Activated naive CD8-positive, alpha-beta T cell treated with anti-CD3 and anti-CD28 coated beads, Interleukin-2, amount 10 ng/mL, durations not matched to agents 7 days and 5 days (primary cell): ENCODE measurements around the gene ADPRS. TPM values are rescaled to one million over a fixed set of nuclear protein-coding genes. Genes with fewer than 3 reads are reported as not detected.

Experiments
- ATAC-seq: fragments of 150-1000 bp; cut with Tn5 transposase; one replicate; pipeline ENCODE4 v1.10.0; 2021; ENCODE audit warnings: low read depth, moderate library complexity
- POLR2A ChIA-PET: fragments of 350-600 bp; sonication (Branson Sonifier 250); formaldehyde crosslinking; loops from one replicate; lab custom pipeline; 2021; ENCODE audit warnings: antibody characterized with exemption; lab: Charles Lee
- DNase-seq: peaks from one replicate; pipeline ENCODE4 v3.0.0; 2021
- H3K27ac Mint-ChIP-seq: one replicate; pipeline ENCODE4 v1.8.0; 2022; ENCODE audit warnings: mild to moderate bottlenecking, mixed read lengths
- H3K27me3 Mint-ChIP-seq: one replicate; pipeline ENCODE4 v1.8.0; 2022; ENCODE audit warnings: mild to moderate bottlenecking, moderate library complexity, mixed read lengths
- H3K36me3 Mint-ChIP-seq: one replicate; pipeline ENCODE4 v1.8.0; 2021; ENCODE audit warnings: mild to moderate bottlenecking, mixed read lengths
- H3K4me1 Mint-ChIP-seq: one replicate; pipeline ENCODE4 v1.8.0; 2021; ENCODE audit warnings: mixed read lengths
- H3K4me3 Mint-ChIP-seq: one replicate; pipeline ENCODE4 v1.8.0; 2022; ENCODE audit warnings: mild to moderate bottlenecking, moderate library complexity, mixed read lengths
- H3K9me3 Mint-ChIP-seq: one replicate; pipeline ENCODE4 v1.8.0; 2021; ENCODE audit warnings: mixed read lengths
- total RNA-seq, 2 experiments: library from RNA; stranded (reverse); gene quantifications; one replicate each; pipeline ENCODE4 v1.2.3, GENCODE V29; 2021

Gene ADPRS
- total RNA-seq: 10 to 100 TPM; 30.7 to 32.7 TPM

GRCh38 chr1:36088577-36089392 is at the start of gene ADPRS:
Gene ADPRS (plus strand): TSS chr1:36088892. CDS start chr1:36088905, 13 bp downstream.
- H3K9me3 Mint-ChIP-seq: no peaks in the 10 kb centered on the region
- peak; percentile 88 for ATAC-seq

GRCh38 chr1:36040238-36040637 is 48.5 kb upstream of the ADPRS start:
- Mint-ChIP-seq H3K27ac (no peak overlapping the region), H3K27me3 (no peaks in the 10 kb centered on the region), H3K9me3 (no peaks in the 10 kb centered on the region), H3K36me3 (peaks cover 17% of the 10 kb centered on the region), H3K4me3 (no peak overlapping the region), H3K4me1 (no peaks in the 10 kb centered on the region)
- DNase-seq: no peak
- POLR2A ChIA-PET: no interaction called here
- ATAC-seq: no peak

More at GRCh38 chr1:36088577-36089392, at the start of gene ADPRS:
- Mint-ChIP-seq H3K27ac (peak within 1 kb of the TSS; percentile 86), H3K4me3 (peak within 1 kb of the TSS; percentile 87), H3K4me1 (peaks cover 10% of the 10 kb centered on the region), H3K27me3 (peaks cover 12% of the 10 kb centered on the region), H3K36me3 (peaks cover 10% of the 10 kb centered on the region)
- POLR2A ChIA-PET: no interaction called here
- DNase-seq: peak; percentile 94

- peaks cover 35% of the 10 kb centered on the region for H3K36me3 Mint-ChIP-seq
- ATAC-seq: no peak
- no peak overlapping the region for H3K27ac Mint-ChIP-seq
- H3K27me3 Mint-ChIP-seq: no peaks in the 10 kb centered on the region
- H3K9me3 Mint-ChIP-seq: no peaks in the 10 kb centered on the region
- POLR2A ChIA-PET: no interaction called here
- H3K4me3 Mint-ChIP-seq: no peak overlapping the region
- H3K4me1 Mint-ChIP-seq: peaks cover 1% of the 10 kb centered on the region
- no peak for DNase-seq
These were observed 36.9 kb upstream of the ADPRS start for GRCh38 chr1:36051821-36052220.

DNA sequence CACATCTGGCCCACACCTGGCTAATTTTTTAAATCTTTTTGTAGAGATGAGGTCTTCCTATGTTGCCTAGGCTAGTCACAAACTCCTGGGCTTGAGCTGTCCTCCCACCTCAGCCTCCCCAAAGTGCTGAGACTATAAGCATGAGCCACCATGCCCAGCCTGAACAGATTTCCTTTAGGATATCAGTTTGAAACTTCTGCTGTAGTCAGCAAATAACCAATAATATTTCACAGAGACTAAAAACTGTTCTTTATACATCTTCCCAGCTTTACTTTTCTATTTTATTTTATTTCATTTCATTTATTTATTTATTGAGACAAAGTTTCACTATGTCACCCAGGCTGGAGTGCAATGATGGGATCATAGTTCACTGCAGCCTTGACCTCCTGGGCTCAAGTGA is 34.7 kb upstream of the ADPRS start:
- H3K36me3 Mint-ChIP-seq: peaks cover 15% of the 10 kb centered on the region
- peaks cover 1% of the 10 kb centered on the region for H3K4me1 Mint-ChIP-seq
- DNase-seq: no peak
- H3K27me3 Mint-ChIP-seq: no peaks in the 10 kb centered on the region
- POLR2A ChIA-PET: no interaction called here
- H3K9me3 Mint-ChIP-seq: no peaks in the 10 kb centered on the region
- no peak overlapping the region for H3K27ac Mint-ChIP-seq
- no peak for ATAC-seq
- no peak overlapping the region for H3K4me3 Mint-ChIP-seq

DNA sequence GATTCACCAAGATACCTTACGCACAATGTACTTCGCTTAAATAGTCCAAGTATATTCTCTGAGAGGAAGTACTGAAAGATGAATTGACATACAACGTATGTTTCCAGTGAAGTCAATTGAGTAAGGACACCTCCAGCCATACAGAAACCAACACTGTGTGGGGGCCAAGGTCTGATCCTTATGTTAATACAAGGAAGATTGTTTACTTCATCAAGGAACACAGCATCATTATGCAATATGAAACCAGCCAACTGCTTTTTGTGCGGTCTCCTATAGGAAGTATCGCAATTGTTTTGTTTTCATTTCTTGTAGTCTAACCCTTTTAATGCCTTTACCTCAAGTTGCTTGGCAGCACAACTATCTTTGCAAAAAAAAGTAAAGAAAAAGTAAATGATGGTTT is 33.0 kb upstream of the ADPRS start:
- POLR2A ChIA-PET: no interaction called here
- peaks cover 1% of the 10 kb centered on the region for H3K4me1 Mint-ChIP-seq

DNA sequence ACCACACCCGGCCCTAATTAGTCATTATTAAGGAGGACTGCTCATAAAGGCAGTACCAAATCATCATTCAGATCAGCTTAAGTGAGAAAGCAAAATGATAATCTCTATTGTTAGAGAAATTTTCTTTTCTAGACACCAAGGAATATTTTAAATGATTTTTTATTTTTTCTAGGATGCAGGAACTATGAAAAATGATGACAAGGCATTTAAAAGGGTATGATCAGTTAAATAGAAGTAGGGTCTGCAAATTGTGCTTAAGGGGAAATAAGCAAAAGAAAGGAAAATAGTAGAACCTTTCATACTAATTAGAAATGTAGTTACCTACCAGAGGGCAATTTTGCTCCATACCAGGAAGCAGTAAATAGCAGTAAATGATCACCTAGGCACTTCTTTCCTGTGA is 26.4 kb upstream of the ADPRS start:
- peaks cover 2% of the 10 kb centered on the region for H3K36me3 Mint-ChIP-seq
- no peaks in the 10 kb centered on the region for H3K27me3 Mint-ChIP-seq
- H3K9me3 Mint-ChIP-seq: no peaks in the 10 kb centered on the region
- POLR2A ChIA-PET: no interaction called here
- no peaks in the 10 kb centered on the region for H3K4me1 Mint-ChIP-seq
- no peak overlapping the region for H3K4me3 Mint-ChIP-seq
- DNase-seq: no peak
- no peak overlapping the region for H3K27ac Mint-ChIP-seq
- ATAC-seq: no peak

More for the DNA sequence above, 33.0 kb upstream of the ADPRS start:
- Mint-ChIP-seq H3K27me3 (no peaks in the 10 kb centered on the region), H3K36me3 (peaks cover 10% of the 10 kb centered on the region), H3K9me3 (no peaks in the 10 kb centered on the region), H3K4me3 (no peak overlapping the region), H3K27ac (no peak overlapping the region)
- DNase-seq (no peak), ATAC-seq (no peak)

DNA sequence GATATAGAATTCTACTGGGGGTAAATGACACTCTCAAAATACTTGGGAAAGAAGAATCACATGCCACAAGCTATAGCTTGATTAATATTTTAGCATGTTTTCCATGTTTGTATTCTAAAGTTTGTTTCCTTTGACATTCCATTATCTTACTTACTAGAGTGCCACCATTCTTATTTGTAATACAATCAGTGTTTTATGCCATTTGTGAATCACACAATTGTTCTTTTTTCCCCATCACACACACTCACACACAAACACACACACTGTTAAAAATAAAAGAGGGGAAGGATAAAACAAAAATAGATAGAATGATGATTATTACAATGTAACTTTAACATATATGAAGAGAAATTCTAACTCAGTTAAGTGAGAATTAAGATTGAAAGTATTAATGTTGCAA is 20.8 kb upstream of the ADPRS start:
- Mint-ChIP-seq H3K27ac (no peak overlapping the region), H3K4me3 (no peak overlapping the region), H3K9me3 (peaks cover 2% of the 10 kb centered on the region), H3K36me3 (peaks cover 2% of the 10 kb centered on the region), H3K27me3 (no peaks in the 10 kb centered on the region), H3K4me1 (no peaks in the 10 kb centered on the region)
- DNase-seq (no peak), ATAC-seq (no peak)
- POLR2A ChIA-PET: no interaction called here

GRCh38 chr1:36068866-36069265 is 19.8 kb upstream of the ADPRS start:
- Mint-ChIP-seq H3K27ac (no peak overlapping the region), H3K27me3 (no peaks in the 10 kb centered on the region), H3K4me1 (no peaks in the 10 kb centered on the region), H3K36me3 (peaks cover 2% of the 10 kb centered on the region), H3K4me3 (no peak overlapping the region), H3K9me3 (peaks cover 2% of the 10 kb centered on the region)
- ATAC-seq (no peak), DNase-seq (no peak)
- POLR2A ChIA-PET: no interaction called here

DNA sequence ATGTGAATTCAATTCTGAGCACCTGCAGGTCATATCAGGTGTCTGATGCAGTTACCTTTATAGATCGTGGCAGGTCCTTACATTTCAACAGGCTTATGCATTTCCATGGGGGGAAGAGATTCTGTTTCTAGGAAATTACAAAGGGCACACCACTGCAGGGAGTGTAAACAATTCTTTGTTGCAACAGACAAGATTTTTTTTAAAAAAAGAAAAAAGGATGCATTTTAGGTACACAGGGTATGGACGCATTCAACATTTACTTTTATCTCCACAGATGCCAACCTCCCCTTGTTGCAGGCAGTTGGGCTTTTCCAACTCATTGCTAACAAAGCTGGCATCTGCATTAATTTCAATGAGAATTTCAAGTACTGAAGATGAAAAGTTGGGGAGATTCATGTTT is 18.3 kb upstream of the ADPRS start:
- DNase-seq: no peak
- H3K4me1 Mint-ChIP-seq: no peaks in the 10 kb centered on the region
- POLR2A ChIA-PET: no interaction called here
- no peak overlapping the region for H3K27ac Mint-ChIP-seq
- H3K4me3 Mint-ChIP-seq: no peak overlapping the region
- ATAC-seq: no peak
- H3K27me3 Mint-ChIP-seq: no peaks in the 10 kb centered on the region
- H3K36me3 Mint-ChIP-seq: peaks cover 2% of the 10 kb centered on the region
- peaks cover 2% of the 10 kb centered on the region for H3K9me3 Mint-ChIP-seq

DNA sequence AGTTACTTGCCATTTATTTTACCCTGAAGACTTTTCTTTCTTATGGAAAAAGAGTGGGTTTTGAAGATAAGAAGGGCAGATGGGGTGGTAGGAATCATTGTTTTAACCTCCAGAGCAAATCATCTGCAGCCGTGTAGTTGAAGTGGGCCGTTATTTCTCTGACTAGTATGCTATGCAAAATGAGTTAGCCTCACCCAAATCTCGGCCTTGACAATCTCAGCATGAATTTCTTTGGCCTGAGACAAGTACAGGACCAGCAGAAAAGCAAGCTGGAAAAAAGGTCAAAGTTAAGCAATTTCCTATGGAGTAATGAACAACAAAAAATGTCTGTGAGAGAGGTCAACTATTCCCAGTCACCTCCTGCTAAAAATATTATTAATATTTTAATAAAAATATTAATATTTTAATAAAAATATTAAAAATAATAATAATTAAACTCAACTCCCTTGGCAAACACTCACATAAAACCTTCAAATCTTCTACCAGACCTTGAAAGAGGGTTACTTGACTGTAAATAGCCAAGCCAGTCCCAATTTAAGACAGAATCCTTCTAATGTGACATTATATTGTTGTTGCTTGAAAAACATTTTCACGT is 11.6 kb upstream of the ADPRS start:
- H3K4me1 Mint-ChIP-seq: no peaks in the 10 kb centered on the region
- no peak for DNase-seq
- ATAC-seq: no peak
- H3K9me3 Mint-ChIP-seq: no peaks in the 10 kb centered on the region
- no peaks in the 10 kb centered on the region for H3K36me3 Mint-ChIP-seq
- H3K27me3 Mint-ChIP-seq: peaks cover 17% of the 10 kb centered on the region
- H3K4me3 Mint-ChIP-seq: no peak overlapping the region
- POLR2A ChIA-PET: no interaction called here
- no peak overlapping the region for H3K27ac Mint-ChIP-seq

DNA sequence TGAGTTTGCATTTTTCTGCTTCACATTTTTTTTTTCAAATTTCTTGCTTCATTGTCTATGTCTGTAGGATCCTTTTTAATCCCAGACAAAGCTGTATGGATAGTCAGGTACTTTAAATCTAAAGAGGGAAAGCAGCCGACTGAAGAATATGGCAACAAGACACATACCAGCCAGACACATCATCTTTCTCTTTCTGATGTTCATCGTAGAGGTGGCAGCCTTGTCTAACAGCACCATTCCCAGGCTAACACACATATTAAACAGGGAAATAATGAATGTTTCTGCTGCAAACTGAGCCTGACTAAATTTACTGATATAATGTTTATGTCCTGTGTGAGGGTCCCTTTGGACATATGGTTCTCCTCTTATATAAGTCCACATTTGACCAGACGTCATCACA is 8.5 kb upstream of the ADPRS start:
- Mint-ChIP-seq H3K27me3 (peaks cover 37% of the 10 kb centered on the region), H3K27ac (no peak overlapping the region), H3K9me3 (no peaks in the 10 kb centered on the region), H3K4me1 (peaks cover 1% of the 10 kb centered on the region), H3K4me3 (no peak overlapping the region), H3K36me3 (no peaks in the 10 kb centered on the region)
- POLR2A ChIA-PET: no interaction called here
- no peak for DNase-seq
- no peak for ATAC-seq

DNA sequence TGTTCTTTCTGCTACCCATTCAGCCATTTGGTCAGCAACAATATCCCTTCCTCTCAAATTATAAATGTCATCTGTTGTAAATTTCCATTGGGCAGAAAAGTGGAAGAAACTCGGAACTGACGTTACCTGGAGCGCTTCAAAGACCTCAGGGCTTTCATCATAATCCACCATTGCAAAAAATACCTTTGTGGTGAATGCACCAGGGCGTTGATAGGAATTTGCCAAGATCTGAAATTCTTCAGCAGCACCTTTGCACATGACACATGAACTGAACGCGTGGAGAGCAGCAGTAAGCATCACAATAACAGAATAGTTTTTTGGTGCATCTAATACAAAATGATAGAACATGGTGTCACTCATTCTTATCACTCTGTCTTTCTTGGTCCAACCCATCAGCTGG is 7.9 kb upstream of the ADPRS start:
- DNase-seq (no peak), ATAC-seq (no peak)
- H3K27me3 Mint-ChIP-seq: peaks cover 40% of the 10 kb centered on the region
- no peak overlapping the region for H3K27ac Mint-ChIP-seq
- peaks cover 1% of the 10 kb centered on the region for H3K4me1 Mint-ChIP-seq
- no peaks in the 10 kb centered on the region for H3K9me3 Mint-ChIP-seq
- H3K36me3 Mint-ChIP-seq: no peaks in the 10 kb centered on the region
- POLR2A ChIA-PET: no interaction called here
- no peak overlapping the region for H3K4me3 Mint-ChIP-seq

DNA sequence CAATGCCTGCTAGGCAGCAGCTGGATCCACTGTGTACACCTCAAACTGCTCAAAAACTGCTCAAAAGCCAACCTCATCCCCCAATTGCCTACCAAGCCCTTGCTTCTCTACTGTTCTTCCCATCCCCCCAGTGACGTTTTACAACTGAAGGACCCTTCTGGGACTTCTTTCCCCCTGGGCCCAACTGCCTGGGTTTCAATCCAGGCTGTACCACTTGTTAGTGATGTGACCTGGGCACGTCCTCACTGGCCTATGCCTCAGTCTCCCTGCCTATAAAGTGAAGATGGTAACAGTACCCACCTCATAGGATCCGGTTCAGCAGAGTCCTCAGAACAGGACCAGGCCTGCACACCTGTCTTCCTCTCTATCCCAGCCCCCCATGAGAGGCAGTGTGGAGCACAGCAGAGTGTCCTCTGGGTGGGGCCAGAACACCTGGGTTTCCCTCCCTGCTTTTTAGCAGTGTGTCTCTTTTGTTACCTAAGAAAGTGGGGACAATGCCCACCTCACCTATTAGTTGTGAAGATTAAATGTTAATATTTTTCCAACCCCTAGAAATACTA is 6.7 kb upstream of the ADPRS start:
- no peak for DNase-seq
- no peaks in the 10 kb centered on the region for H3K9me3 Mint-ChIP-seq
- H3K36me3 Mint-ChIP-seq: no peaks in the 10 kb centered on the region
- no peak overlapping the region for H3K4me3 Mint-ChIP-seq
- H3K27me3 Mint-ChIP-seq: peaks cover 40% of the 10 kb centered on the region
- no peak overlapping the region for H3K27ac Mint-ChIP-seq
- POLR2A ChIA-PET: no interaction called here
- ATAC-seq: no peak
- peaks cover 1% of the 10 kb centered on the region for H3K4me1 Mint-ChIP-seq

DNA sequence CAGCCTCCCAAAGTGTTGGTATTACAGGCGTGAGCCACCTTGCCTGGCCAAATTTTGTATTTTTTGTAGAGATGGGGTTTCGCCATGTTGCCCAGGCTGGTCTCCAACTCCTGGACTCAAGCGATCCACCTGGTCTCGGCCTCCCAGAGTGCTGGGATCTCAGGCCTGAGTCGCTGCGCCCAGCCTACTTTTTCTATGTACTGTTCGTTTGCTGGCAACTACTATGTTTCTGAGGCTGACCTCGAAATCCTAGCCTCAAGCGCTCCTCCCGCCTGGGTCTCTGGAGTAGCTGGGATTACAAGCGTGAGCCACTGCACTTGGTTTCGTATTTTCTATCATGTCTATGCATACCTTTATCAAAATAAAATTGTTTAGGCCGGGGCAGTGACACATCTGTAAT is 5.5 kb upstream of the ADPRS start:
- no peak overlapping the region for H3K27ac Mint-ChIP-seq
- POLR2A ChIA-PET: no interaction called here
- peaks cover 40% of the 10 kb centered on the region for H3K27me3 Mint-ChIP-seq

More for the DNA sequence above, 5.5 kb upstream of the ADPRS start:
- Mint-ChIP-seq H3K9me3 (no peaks in the 10 kb centered on the region), H3K36me3 (no peaks in the 10 kb centered on the region), H3K4me3 (no peak overlapping the region), H3K4me1 (peaks cover 1% of the 10 kb centered on the region)
- DNase-seq (no peak), ATAC-seq (no peak)
